ENCODE data around the gene POLD4.

- TF ChIP-seq CTCF (IDR thresholded peaks at IDR 0.05): no peak
- TF ChIP-seq POLR2A (IDR thresholded peaks at IDR 0.05): no peak
Measured at GRCh38 chr11:67366961-67367760, 13.8 kb upstream of the POLD4 start.

Measured in suprapubic skin (tissue), 3 donors.